ENCODE measurements around the gene ADCY4. TPM values are rescaled to one million over a fixed set of nuclear protein-coding genes. Genes with fewer than 3 reads are reported as not detected.

ADCY4 gene
- 1.5 to 5.2 TPM (median 3.3 TPM) in 3 replicates for total RNA-seq
- long read RNA-seq, partial matches to known transcripts: 0 of 1 reads
- long read RNA-seq, other reads (novel, unspliced or antisense): 1 of 1 reads

DNA sequence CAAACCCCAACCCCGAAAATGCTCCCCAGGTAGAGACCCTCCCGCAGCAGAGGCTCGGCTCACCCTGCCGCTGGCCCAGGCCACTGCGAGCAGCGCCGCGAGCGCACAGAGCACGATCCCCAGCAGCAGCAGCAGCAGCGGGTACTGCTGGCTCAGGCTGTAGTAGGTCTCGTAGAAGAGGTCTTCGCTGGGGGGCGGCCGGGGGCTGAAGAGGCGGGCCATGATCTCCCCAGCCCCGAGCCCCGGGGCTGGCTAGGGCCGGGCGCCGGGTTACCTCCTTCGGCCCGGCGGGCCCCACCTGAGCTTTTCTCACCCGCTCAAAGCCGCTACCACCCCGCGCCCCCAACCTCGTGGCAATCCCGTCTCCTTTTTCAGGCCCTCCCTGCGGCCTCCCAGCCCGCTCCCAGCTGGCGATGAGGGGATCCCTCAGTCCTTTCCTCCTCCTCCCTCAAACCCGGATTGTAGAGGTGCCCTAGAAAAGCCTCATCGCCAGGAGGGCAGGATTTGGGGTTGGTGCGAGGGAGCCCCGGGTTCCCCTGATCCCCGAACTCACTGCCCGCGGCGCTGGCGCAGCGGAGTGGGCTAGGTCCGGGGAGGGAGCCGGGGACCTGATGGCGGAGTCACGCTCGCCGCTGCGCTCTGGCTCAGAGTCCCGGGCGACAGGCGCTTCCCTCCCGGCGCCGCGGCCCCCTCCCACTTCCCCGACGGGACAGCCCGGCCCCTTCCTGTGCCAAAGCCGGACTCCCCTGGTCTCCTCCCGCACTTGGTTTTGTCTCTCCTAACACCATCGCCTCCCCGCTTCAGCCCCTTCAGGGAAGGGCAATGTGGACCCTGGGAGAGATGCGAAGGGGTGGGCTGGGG, at the start of gene ADCY4:
Gene ADCY4 (minus strand): TSS at position 641 of the 861 bp plus-strand sequence. CDS start 419 bp downstream, at position 222.
- peak within 1 kb of the TSS; percentile 73 for H3K4me3 Mint-ChIP-seq (ENCODE audit: unreplicated experiment)
- TF ChIP-seq, protein P1, sequence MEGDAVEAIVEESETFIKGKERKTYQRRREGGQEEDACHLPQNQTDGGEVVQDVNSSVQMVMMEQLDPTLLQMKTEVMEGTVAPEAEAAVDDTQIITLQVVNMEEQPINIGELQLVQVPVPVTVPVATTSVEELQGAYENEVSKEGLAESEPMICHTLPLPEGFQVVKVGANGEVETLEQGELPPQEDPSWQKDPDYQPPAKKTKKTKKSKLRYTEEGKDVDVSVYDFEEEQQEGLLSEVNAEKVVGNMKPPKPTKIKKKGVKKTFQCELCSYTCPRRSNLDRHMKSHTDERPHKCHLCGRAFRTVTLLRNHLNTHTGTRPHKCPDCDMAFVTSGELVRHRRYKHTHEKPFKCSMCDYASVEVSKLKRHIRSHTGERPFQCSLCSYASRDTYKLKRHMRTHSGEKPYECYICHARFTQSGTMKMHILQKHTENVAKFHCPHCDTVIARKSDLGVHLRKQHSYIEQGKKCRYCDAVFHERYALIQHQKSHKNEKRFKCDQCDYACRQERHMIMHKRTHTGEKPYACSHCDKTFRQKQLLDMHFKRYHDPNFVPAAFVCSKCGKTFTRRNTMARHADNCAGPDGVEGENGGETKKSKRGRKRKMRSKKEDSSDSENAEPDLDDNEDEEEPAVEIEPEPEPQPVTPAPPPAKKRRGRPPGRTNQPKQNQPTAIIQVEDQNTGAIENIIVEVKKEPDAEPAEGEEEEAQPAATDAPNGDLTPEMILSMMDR (IDR thresholded peaks at IDR 0.05): no peak
- peaks cover 14% of the 10 kb centered on the region for H3K27me3 Mint-ChIP-seq (ENCODE audit: low read depth)
- DNase-seq (ENCODE audit: low spot score): no peak
- H3K4me1 Mint-ChIP-seq (ENCODE audit: low read depth): peaks cover 33% of the 10 kb centered on the region
- H3K9me3 Mint-ChIP-seq (ENCODE audit: low read depth): no peaks in the 10 kb centered on the region
- H3K27ac Mint-ChIP-seq (ENCODE audit: unreplicated experiment): no peak within 1 kb of the TSS
- H3K36me3 Mint-ChIP-seq (ENCODE audit: low read depth): no peaks in the 10 kb centered on the region

DNA sequence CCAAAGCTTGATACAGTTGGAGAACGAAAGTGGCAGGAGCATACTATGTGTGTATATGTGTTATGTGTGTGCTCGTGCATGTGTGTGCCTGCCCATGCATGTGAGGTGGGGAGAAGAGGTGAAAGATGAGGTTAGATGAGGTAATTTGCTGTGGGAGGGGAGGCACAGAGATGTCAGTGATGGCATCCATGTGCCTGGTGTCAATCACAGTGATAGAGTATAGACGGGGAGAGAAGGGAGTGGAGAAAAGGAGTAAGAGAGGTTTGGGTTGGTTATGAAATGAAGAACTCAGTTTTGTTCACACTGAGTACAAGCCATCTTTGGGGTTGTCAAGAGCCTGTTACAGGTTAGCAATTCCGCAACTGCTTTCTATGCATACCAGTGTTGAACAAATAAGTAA, 49.3 kb upstream of the ADCY4 start:
- no peaks in the 10 kb centered on the region for H3K27me3 Mint-ChIP-seq (ENCODE audit: low read depth)
- no peak overlapping the region for H3K27ac Mint-ChIP-seq (ENCODE audit: unreplicated experiment)
- no peak for DNase-seq (ENCODE audit: low spot score)
- TF ChIP-seq, protein P1 (IDR thresholded peaks at IDR 0.05): no peak
- H3K36me3 Mint-ChIP-seq (ENCODE audit: low read depth): no peaks in the 10 kb centered on the region
- no peak overlapping the region for H3K4me3 Mint-ChIP-seq (ENCODE audit: unreplicated experiment)
- H3K4me1 Mint-ChIP-seq (ENCODE audit: low read depth): no peaks in the 10 kb centered on the region
- no peaks in the 10 kb centered on the region for H3K9me3 Mint-ChIP-seq (ENCODE audit: low read depth)

DNA sequence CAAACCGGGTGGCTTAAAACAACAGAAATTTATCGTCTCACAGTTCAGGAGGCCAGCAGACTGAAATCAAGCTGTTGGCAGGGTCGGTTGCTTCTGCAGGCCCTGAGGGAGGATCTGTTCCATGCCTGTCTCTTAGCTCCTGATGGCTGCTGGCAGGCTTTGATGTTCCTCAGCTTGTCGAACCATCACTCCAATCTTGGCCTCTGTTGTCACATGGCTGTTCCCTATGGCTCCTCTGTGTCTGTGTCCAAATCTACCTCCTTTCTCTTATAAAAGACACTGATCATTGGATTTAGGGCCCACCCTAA, 47.1 kb upstream of the ADCY4 start:
- H3K4me3 Mint-ChIP-seq (ENCODE audit: unreplicated experiment): no peak overlapping the region
- TF ChIP-seq, protein P1 (IDR thresholded peaks at IDR 0.05): no peak
- peaks cover 2% of the 10 kb centered on the region for H3K36me3 Mint-ChIP-seq (ENCODE audit: low read depth)
- DNase-seq (ENCODE audit: low spot score): no peak
- H3K27me3 Mint-ChIP-seq (ENCODE audit: low read depth): no peaks in the 10 kb centered on the region
- no peak overlapping the region for H3K27ac Mint-ChIP-seq (ENCODE audit: unreplicated experiment)
- no peaks in the 10 kb centered on the region for H3K4me1 Mint-ChIP-seq (ENCODE audit: low read depth)
- H3K9me3 Mint-ChIP-seq (ENCODE audit: low read depth): no peaks in the 10 kb centered on the region

DNA sequence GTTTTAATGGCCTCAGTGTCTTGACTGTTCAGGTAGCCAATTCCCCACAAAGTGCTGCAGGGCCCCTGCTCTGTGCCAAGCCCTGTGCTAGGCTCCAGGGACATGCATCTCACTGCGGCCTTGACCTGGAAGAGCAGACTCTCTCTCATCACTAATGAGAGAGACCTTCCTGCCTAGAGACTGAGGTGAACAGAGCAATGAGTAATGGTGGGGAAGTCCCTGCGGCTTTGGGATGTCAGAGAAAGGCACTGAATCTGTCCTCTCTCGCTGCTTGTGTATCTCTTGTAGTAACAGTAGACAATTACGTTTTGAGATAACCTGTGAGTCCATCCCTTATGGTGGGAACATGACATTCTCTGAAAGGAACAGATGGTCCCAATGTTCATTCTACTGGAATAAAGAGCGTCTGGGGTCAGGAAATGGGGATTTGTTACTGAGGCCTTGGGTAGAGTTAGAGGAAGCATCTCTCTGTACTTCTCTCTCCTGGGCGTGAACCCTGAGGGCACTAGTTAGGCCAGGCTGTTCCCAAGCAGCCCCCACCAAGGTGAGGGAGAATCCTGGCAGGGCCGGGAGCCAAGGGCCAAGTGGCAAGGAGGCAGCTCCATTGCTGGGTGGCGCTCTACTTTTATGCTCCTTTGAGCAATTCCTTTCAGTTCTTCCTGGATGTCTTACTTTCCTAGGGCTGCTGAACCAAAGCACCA, 46.6 kb upstream of the ADCY4 start:
- Mint-ChIP-seq H3K9me3 (ENCODE audit: low read depth) (no peaks in the 10 kb centered on the region), H3K27ac (ENCODE audit: unreplicated experiment) (no peak overlapping the region), H3K4me1 (ENCODE audit: low read depth) (no peaks in the 10 kb centered on the region), H3K27me3 (ENCODE audit: low read depth) (no peaks in the 10 kb centered on the region), H3K4me3 (ENCODE audit: unreplicated experiment) (no peak overlapping the region), H3K36me3 (ENCODE audit: low read depth) (peaks cover 3% of the 10 kb centered on the region)
- DNase-seq (ENCODE audit: low spot score): no peak
- TF ChIP-seq, protein P1 (IDR thresholded peaks at IDR 0.05): no peak

DNA sequence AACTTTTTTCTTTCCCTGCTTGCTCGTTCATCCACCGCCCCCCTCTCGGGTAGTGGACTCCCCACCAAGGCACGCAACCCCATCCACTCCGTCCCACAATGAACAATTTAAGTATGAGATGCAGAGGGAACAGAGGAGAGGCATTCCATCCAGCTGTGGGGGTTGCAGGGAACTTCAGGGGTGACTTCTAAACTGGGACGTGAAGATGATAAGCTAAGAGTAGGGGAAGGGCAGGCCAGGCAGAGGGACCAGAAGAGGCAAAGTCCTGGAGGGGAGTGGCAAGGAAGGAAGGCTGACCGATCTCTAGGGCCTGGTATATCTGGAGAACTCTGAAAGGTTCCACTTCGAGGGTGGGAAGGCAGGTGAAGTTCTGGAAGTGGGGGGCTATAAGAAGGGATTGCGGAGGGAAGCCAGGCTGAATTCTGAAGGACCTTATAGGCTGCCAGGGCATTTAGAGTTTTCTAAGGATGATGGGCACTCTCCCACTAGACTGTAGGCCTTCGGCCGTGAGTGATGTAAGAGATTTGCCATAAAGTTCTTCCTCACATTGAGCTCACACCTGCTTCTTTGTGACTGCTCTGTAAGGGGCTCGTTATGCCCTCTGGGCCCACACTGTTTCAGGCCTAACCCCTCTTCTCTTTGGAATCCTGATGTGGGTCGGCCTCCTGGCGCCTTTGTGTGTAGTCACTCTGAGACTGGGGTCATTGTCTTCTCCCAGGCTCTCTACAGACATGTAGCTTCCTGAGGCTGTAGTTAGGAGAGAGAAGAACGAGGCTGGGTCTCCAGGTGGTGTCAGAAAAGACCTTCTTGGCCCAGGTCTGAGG, 45.2 kb upstream of the ADCY4 start:
- H3K36me3 Mint-ChIP-seq (ENCODE audit: low read depth): peaks cover 6% of the 10 kb centered on the region
- H3K4me1 Mint-ChIP-seq (ENCODE audit: low read depth): no peaks in the 10 kb centered on the region
- DNase-seq (ENCODE audit: low spot score): no peak
- H3K27me3 Mint-ChIP-seq (ENCODE audit: low read depth): no peaks in the 10 kb centered on the region
- H3K9me3 Mint-ChIP-seq (ENCODE audit: low read depth): no peaks in the 10 kb centered on the region
- H3K27ac Mint-ChIP-seq (ENCODE audit: unreplicated experiment): no peak overlapping the region
- TF ChIP-seq, protein P1 (IDR thresholded peaks at IDR 0.05): no peak
- H3K4me3 Mint-ChIP-seq (ENCODE audit: unreplicated experiment): no peak overlapping the region

All from chondrocyte (in vitro differentiated cells).